Measurements from ENCODE around the gene DBT.
"Not testable (repeated sequence)": the region's sequence is repeated elsewhere in the genome, so short reads cannot be mapped to it uniquely, and the experiment has no call there.

The DBT gene

DNA sequence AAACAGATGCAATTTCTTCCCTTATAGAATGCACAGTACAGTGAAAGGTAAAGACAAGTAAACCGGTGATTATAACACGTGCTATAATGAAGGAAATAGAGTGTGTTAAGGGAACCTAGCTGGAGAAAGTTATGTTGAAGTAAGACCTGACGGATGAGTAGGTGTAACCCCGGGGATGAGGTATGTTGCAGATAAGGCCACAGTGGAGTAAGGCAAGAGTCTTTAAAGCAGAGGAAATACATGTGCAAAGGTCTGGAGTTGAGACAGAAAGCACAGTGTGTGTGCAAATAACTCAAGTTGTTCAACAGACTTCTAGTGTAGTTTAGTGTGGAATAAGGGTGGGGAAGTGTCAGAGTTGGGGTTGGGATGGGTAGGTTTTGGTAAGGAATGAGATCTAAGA lies 2.9 kb downstream of the DBT start:
- Histone ChIP-seq H3K27me3 (ENCODE audit: control insufficient read depth, insufficient read depth, low read length) (no peaks in the 10 kb centered on the region), H3K4me1 (ENCODE audit: control insufficient read depth, insufficient read depth, low read length) (peaks cover 2% of the 10 kb centered on the region), H3K36me3 (ENCODE audit: control insufficient read depth, insufficient read depth, low read length) (no peaks in the 10 kb centered on the region), H3K4me3 (ENCODE audit: low read length) (no peak overlapping the region), H3K27ac (ENCODE audit: low read depth, low read length) (no peak overlapping the region), H3K9ac (ENCODE audit: low read length) (no peak overlapping the region)

- Histone ChIP-seq H3K4me3 (ENCODE audit: low read length) (no peak overlapping the region), H3K9ac (ENCODE audit: low read length) (no peak overlapping the region), H3K4me1 (ENCODE audit: control insufficient read depth, insufficient read depth, low read length) (no peaks in the 10 kb centered on the region), H3K36me3 (ENCODE audit: control insufficient read depth, insufficient read depth, low read length) (peaks cover 3% of the 10 kb centered on the region), H3K27me3 (ENCODE audit: control insufficient read depth, insufficient read depth, low read length) (no peaks in the 10 kb centered on the region), H3K27ac (ENCODE audit: low read depth, low read length) (no peak overlapping the region)
Measured at GRCh38 chr1:100240631-100241030, 9.0 kb downstream of the DBT start.

DNA sequence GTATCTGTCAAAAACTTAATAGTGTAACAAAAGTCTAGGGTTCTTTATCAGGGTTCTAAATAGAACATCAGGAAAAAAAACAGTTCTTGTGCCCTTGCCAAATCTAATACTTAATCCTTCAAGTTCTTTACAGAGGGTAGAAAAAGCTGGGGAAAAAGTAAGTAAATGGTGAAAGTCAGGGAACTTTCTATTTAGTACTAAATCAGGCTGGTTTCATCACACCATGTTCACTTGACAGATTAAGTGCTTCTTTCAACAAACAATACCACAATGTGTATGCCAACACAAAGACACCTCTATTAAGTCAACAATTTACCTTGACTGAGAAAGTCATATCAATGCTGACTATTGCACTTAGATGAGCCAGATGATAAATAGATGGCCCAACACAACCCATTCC lies 9.7 kb downstream of the DBT start:
- no peak overlapping the region for H3K9ac ChIP-seq (ENCODE audit: low read length)

DNA sequence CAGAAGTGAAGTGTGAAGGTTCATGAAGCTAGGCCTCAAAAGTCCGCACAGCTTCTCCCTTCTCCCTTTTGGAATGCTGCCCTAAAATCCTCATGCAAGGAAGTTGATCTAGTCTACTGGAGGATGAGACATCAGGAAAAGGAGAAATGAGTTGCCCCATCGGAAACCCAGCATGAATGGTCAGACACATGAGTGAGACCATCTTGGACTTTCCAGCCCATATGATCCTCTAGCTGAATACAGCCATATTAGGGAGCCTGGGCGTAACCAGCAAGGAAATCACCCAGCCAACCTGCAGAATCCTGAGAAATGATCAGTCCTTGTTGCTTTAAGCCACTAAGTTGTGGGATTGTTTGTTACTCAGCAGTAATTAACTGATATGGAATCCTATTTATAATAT lies 12.5 kb downstream of the DBT start:
- Histone ChIP-seq H3K27me3 (ENCODE audit: control insufficient read depth, insufficient read depth, low read length) (no peaks in the 10 kb centered on the region), H3K27ac (ENCODE audit: low read depth, low read length) (no peak overlapping the region), H3K4me3 (ENCODE audit: low read length) (no peak overlapping the region), H3K36me3 (ENCODE audit: control insufficient read depth, insufficient read depth, low read length) (peaks cover 3% of the 10 kb centered on the region), H3K4me1 (ENCODE audit: control insufficient read depth, insufficient read depth, low read length) (no peaks in the 10 kb centered on the region), H3K9ac (ENCODE audit: low read length) (no peak overlapping the region)

More for the DNA sequence above, 9.7 kb downstream of the DBT start:
- Histone ChIP-seq H3K4me1 (ENCODE audit: control insufficient read depth, insufficient read depth, low read length) (no peaks in the 10 kb centered on the region), H3K27ac (ENCODE audit: low read depth, low read length) (no peak overlapping the region), H3K4me3 (ENCODE audit: low read length) (no peak overlapping the region), H3K36me3 (ENCODE audit: control insufficient read depth, insufficient read depth, low read length) (peaks cover 3% of the 10 kb centered on the region), H3K27me3 (ENCODE audit: control insufficient read depth, insufficient read depth, low read length) (no peaks in the 10 kb centered on the region)

- H3K27me3 ChIP-seq (ENCODE audit: control insufficient read depth, insufficient read depth, low read length): no peaks in the 10 kb centered on the region
- no peak overlapping the region for H3K9ac ChIP-seq (ENCODE audit: low read length)
- no peak overlapping the region for H3K4me3 ChIP-seq (ENCODE audit: low read length)
- no peak overlapping the region for H3K27ac ChIP-seq (ENCODE audit: low read depth, low read length)
- no peaks in the 10 kb centered on the region for H3K4me1 ChIP-seq (ENCODE audit: control insufficient read depth, insufficient read depth, low read length)
- peaks cover 6% of the 10 kb centered on the region for H3K36me3 ChIP-seq (ENCODE audit: control insufficient read depth, insufficient read depth, low read length)
Measured at GRCh38 chr1:100234432-100234831, 15.2 kb downstream of the DBT start.

GRCh38 chr1:100233566-100233965 lies 16.1 kb downstream of the DBT start:
- H3K36me3 ChIP-seq (ENCODE audit: control insufficient read depth, insufficient read depth, low read length); H3K4me3 ChIP-seq (ENCODE audit: low read length); H3K27me3 ChIP-seq (ENCODE audit: control insufficient read depth, insufficient read depth, low read length); H3K4me1 ChIP-seq (ENCODE audit: control insufficient read depth, insufficient read depth, low read length); H3K9ac ChIP-seq (ENCODE audit: low read length); H3K27ac ChIP-seq (ENCODE audit: low read depth, low read length): not testable (repeated sequence)

GRCh38 chr1:100232156-100232555 lies 17.5 kb downstream of the DBT start:
- no peaks in the 10 kb centered on the region for H3K4me1 ChIP-seq (ENCODE audit: control insufficient read depth, insufficient read depth, low read length)
- no peak overlapping the region for H3K9ac ChIP-seq (ENCODE audit: low read length)

DNA sequence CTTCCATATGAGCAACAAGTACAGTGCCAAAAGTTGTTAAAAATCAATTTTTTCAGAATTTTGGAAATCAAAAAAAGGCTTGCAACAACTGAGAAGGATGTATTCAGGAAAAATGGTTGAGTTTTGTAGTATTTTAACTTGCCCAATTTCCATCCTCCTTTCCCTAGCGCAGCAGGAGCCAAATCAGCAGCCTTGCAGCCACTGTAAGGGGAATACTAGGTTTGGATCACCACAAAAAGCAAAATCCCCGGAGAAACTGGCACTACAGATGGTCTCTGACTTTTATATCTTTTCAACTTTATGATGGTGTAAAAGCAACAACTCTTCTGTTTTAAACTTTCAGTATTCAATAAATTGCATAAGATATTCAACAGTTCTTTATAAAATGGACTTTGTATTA lies 17.9 kb downstream of the DBT start:
- Histone ChIP-seq H3K36me3 (ENCODE audit: control insufficient read depth, insufficient read depth, low read length) (peaks cover 6% of the 10 kb centered on the region), H3K27me3 (ENCODE audit: control insufficient read depth, insufficient read depth, low read length) (no peaks in the 10 kb centered on the region), H3K4me1 (ENCODE audit: control insufficient read depth, insufficient read depth, low read length) (no peaks in the 10 kb centered on the region), H3K4me3 (ENCODE audit: low read length) (no peak overlapping the region), H3K27ac (ENCODE audit: low read depth, low read length) (no peak overlapping the region), H3K9ac (ENCODE audit: low read length) (no peak overlapping the region)

More at GRCh38 chr1:100232156-100232555, 17.5 kb downstream of the DBT start:
- Histone ChIP-seq H3K36me3 (ENCODE audit: control insufficient read depth, insufficient read depth, low read length) (peaks cover 6% of the 10 kb centered on the region), H3K27ac (ENCODE audit: low read depth, low read length) (no peak overlapping the region), H3K27me3 (ENCODE audit: control insufficient read depth, insufficient read depth, low read length) (no peaks in the 10 kb centered on the region), H3K4me3 (ENCODE audit: low read length) (no peak overlapping the region)

DNA sequence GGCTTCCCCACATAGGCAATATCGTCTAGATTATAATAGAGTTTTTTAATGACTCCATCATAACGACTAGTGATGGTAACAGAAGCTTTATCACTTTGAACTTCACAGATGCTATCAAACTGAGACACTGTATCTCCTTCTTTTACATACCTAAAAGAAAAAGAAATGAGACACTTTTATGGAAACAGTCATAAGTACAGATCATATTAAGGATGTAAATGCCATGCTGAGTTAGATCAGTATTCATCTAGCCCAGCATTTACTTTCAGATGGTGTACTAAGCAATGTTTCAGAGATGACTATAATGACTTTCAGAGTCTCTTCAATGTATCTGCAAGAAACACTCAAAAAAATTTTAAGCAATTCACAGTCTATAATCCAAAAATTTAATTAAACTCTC lies 18.9 kb downstream of the DBT start:
- no peaks in the 10 kb centered on the region for H3K27me3 ChIP-seq (ENCODE audit: control insufficient read depth, insufficient read depth, low read length)

DNA sequence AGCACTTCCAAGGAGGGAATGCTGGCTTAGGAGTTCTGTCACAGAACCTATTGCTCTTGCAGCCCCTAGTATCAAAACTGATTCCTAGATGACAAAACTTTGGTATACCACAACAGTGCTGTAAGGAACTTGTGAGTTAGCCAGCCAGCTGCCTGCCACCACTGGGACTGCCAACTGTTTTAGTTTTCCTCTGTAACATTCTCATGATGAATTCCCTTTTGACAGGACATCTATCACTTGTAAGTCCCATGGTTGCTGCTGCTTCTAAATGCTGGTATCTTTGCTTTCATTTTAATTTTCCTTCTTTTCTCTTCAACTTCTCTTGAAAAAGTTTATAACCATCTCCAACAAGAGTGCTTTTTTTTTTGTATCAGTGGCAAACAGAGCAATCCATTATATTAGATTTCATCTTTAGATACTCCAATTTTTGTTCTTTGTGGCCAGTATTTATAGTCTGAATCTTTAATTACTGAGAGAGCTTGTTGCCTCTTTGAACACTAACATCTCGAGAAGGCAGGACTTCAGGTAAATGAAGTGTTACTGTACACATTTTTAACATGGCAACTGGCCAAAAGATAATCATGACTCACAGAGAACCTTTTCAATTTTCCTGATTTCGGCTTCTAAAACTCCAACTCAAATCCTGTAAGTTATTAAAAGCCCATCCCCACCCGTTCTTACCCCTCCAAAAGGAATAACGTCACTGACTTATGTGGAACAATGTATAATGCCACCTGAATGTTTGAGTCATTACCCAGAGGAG lies 19.8 kb downstream of the DBT start:
- H3K9ac ChIP-seq (ENCODE audit: low read length): no peak overlapping the region
- no peaks in the 10 kb centered on the region for H3K27me3 ChIP-seq (ENCODE audit: control insufficient read depth, insufficient read depth, low read length)
- H3K36me3 ChIP-seq (ENCODE audit: control insufficient read depth, insufficient read depth, low read length): peaks cover 3% of the 10 kb centered on the region
- H3K27ac ChIP-seq (ENCODE audit: low read depth, low read length): no peak overlapping the region
- no peaks in the 10 kb centered on the region for H3K4me1 ChIP-seq (ENCODE audit: control insufficient read depth, insufficient read depth, low read length)
- H3K4me3 ChIP-seq (ENCODE audit: low read length): no peak overlapping the region

More for the DNA sequence above, 18.9 kb downstream of the DBT start:
- Histone ChIP-seq H3K27ac (ENCODE audit: low read depth, low read length) (no peak overlapping the region), H3K36me3 (ENCODE audit: control insufficient read depth, insufficient read depth, low read length) (peaks cover 3% of the 10 kb centered on the region), H3K4me1 (ENCODE audit: control insufficient read depth, insufficient read depth, low read length) (no peaks in the 10 kb centered on the region), H3K4me3 (ENCODE audit: low read length) (no peak overlapping the region), H3K9ac (ENCODE audit: low read length) (no peak overlapping the region)

DNA sequence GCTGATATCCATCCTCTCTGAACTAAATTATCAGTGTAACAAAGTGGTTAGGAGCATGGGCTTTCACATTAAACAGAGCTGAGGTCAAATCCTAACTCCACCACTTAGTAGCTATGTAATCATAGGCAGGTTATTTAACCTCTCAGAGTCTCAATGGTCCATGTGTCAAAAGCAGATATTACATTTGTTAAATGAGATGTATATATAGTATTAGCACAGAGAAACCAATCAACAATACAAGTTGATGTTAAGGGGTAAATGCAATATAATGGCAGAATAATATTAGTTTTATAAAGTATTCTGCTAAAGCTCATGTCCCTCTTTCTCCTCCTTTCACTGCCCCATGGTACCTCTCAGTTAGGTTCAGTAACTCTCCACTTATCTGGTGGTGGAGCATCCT lies 27.2 kb downstream of the DBT start:
- Histone ChIP-seq H3K4me1 (ENCODE audit: control insufficient read depth, insufficient read depth, low read length) (no peaks in the 10 kb centered on the region), H3K27me3 (ENCODE audit: control insufficient read depth, insufficient read depth, low read length) (no peaks in the 10 kb centered on the region), H3K4me3 (ENCODE audit: low read length) (no peak overlapping the region), H3K9ac (ENCODE audit: low read length) (no peak overlapping the region), H3K36me3 (ENCODE audit: control insufficient read depth, insufficient read depth, low read length) (no peaks in the 10 kb centered on the region), H3K27ac (ENCODE audit: low read depth, low read length) (no peak overlapping the region)

DNA sequence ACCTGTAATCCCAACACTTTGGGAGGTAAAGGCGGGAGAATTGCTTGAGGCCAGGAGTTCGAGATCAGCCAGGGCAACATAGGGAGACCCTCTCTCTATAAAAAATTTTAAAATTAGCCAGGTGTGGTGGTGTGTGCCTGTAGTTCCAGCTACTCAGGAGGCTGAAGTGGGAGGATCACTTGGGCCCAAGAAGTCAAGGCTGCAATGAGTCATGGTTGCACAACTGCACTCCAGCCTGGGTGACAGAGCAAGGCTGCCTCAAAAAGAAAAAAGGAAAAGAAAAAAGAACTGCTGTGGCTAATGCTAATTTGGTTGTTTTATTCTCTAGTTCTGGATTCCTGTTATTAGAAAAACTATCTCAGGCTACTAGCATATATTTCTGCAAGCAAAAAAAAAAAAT lies 29.8 kb downstream of the DBT start:
- no peaks in the 10 kb centered on the region for H3K36me3 ChIP-seq (ENCODE audit: control insufficient read depth, insufficient read depth, low read length)
- no peak overlapping the region for H3K4me3 ChIP-seq (ENCODE audit: low read length)
- H3K9ac ChIP-seq (ENCODE audit: low read length): no peak overlapping the region
- no peaks in the 10 kb centered on the region for H3K4me1 ChIP-seq (ENCODE audit: control insufficient read depth, insufficient read depth, low read length)
- H3K27me3 ChIP-seq (ENCODE audit: control insufficient read depth, insufficient read depth, low read length): no peaks in the 10 kb centered on the region
- no peak overlapping the region for H3K27ac ChIP-seq (ENCODE audit: low read depth, low read length)

GRCh38 chr1:100219457-100219856 lies 30.2 kb downstream of the DBT start:
- no peaks in the 10 kb centered on the region for H3K36me3 ChIP-seq (ENCODE audit: control insufficient read depth, insufficient read depth, low read length)
- no peak overlapping the region for H3K27ac ChIP-seq (ENCODE audit: low read depth, low read length)
- H3K4me3 ChIP-seq (ENCODE audit: low read length): no peak overlapping the region
- no peaks in the 10 kb centered on the region for H3K4me1 ChIP-seq (ENCODE audit: control insufficient read depth, insufficient read depth, low read length)
- no peak overlapping the region for H3K9ac ChIP-seq (ENCODE audit: low read length)
- H3K27me3 ChIP-seq (ENCODE audit: control insufficient read depth, insufficient read depth, low read length): no peaks in the 10 kb centered on the region

Data from rectal smooth muscle tissue (tissue), 1 donor.